ENCODE results near the gene GTPBP3.

DNA sequence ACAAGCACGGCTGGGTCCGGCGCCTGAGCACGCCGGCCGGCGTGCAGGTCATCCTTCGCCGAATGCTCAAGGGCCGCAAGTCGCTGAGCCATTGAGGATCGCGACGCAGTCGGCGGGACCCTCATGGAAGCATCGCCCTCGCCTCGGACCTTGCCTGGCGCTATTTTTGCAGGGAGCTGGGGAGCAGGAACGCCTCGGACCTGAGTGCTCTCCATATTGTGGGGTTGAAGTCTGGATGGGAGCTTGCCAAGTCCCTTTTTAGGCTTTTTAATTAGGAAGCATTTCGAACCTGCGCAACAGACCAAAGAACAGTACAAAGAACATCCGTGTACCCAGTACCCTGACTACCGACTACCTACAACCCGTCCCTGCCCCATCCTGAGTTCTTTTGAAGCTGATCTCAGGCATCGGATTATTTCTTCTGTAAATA, 31.1 kb upstream of the GTPBP3 start:
- TF ChIP-seq, protein P1, sequence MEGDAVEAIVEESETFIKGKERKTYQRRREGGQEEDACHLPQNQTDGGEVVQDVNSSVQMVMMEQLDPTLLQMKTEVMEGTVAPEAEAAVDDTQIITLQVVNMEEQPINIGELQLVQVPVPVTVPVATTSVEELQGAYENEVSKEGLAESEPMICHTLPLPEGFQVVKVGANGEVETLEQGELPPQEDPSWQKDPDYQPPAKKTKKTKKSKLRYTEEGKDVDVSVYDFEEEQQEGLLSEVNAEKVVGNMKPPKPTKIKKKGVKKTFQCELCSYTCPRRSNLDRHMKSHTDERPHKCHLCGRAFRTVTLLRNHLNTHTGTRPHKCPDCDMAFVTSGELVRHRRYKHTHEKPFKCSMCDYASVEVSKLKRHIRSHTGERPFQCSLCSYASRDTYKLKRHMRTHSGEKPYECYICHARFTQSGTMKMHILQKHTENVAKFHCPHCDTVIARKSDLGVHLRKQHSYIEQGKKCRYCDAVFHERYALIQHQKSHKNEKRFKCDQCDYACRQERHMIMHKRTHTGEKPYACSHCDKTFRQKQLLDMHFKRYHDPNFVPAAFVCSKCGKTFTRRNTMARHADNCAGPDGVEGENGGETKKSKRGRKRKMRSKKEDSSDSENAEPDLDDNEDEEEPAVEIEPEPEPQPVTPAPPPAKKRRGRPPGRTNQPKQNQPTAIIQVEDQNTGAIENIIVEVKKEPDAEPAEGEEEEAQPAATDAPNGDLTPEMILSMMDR (IDR thresholded peaks at IDR 0.05): no peak
- no peak for TF ChIP-seq EP300 (IDR thresholded peaks at IDR 0.05)
